Right hindlimb (tissue), 1 donor: ENCODE measurements around the gene NOS3.

Source experiments
- DNase-seq: peaks from one replicate; pipeline ENCODE4 v3.0.0-alpha.2; 2018

NOS3 gene

DNA sequence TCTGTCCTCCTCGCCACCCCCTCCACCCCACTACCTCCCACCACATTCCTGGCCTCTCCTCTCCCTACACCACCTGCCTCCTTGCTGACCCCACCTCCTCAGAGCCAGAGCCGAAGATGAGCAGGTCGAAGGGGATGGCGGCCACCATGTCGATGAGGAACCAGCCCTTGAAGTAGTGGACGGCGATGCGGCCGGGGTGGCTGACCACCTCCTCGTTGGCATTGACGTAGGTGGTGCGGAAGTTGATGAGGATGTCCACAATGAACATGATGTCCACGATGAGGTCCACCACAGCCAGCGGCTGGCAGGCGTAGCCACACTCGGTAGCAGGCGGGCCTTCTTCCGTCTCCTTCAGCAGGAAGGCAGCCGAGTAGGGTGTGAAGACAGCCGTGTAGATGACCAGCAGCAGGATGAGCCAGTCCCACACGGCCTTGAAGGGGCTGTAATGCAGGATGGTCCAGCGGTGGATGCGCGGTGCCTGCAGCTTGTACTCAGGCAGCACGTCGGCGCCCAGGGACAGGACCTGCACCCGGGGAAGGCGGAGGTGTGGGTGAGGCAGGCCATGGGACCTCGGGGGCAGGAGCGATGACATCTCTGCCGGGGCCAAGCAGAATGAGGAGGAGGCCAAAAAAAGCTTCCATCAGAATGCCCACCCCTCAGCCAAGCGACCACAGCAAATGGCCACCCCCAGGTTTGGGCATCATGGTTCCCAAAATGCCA is 38.3 kb upstream of the NOS3 start:
- DNase-seq, result peak; percentile 5

DNA sequence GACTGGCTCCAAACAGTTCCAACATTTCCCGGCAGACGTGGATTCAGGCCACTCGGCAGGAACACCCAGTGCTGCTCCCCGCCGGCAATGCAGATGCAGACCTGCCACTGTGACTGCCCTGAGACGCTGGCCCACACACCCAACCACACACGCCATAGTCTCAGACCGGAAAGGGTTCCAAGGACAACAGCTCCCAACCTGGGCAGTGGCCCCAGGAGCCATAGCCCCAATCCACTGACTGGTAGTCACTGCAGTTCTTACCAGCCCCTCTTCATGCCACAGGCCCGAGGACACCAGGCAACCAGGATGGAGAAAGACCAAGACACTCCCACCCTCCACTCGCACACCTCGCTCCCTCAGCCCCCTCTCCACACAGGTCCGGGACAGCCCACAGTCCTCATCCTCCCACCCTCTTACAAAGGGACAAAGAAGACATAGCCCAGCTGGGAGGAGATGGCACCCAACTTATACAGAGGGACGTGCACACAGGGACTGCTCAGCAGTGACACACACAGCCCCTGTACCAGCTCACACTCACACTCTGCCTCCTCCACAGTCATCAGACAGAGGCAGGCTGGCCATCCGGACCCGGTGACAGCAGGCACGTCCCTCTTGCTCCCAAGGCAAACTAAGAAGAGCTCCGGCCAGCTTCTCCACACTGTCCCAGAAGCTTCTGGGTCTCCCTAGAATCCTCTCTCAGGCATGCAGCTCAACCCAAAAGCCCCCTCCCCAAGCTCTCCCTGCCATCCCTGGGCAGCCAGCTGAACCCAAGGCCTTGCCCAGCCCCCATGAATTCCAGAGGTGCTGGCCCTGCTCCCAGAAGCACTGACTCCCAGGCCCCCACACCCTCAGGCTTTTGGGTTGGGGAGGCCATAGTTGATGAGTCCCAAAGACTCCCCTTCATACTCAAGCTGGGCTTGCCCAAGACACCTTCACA is 37.5 kb upstream of the NOS3 start:
- peak; percentile 11 for DNase-seq

DNA sequence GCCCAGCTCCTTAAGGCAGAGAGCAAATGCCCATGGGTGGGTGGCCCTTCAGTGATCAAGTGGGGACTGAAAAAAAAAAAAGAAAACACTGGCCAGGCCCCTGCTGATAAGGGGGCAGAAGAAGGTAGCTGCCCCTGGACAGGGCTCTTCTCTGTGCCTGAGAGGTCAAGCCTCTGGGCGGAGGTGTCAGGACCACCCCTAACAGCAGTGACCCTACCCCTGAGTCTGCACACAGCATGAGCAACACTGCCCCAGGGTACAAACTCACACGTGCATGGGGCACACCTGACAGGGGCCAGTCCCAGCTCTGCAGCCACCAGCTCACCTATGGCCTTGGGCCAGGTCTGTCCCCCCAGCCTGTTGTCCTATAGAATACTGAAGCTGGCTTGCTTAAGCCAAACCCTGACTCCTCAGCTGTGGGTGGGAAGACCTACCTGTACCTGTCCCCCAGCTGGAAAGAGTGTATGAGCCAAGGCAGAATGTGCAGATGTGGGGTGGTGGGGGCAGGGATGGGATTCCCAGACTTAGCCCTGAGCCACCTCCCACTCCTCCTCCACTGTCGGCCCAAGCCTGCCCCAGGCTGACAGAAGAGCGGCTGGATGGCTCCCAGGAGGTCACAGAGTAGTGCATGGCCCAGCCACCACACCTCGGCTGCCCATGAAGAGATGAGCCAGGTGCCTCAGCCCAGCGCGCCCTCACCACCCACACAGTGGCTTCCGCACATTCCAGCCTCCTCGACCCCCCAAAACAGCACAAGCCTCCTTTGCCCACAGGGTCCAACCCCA is 36.4 kb upstream of the NOS3 start:
- no peak for DNase-seq

DNA sequence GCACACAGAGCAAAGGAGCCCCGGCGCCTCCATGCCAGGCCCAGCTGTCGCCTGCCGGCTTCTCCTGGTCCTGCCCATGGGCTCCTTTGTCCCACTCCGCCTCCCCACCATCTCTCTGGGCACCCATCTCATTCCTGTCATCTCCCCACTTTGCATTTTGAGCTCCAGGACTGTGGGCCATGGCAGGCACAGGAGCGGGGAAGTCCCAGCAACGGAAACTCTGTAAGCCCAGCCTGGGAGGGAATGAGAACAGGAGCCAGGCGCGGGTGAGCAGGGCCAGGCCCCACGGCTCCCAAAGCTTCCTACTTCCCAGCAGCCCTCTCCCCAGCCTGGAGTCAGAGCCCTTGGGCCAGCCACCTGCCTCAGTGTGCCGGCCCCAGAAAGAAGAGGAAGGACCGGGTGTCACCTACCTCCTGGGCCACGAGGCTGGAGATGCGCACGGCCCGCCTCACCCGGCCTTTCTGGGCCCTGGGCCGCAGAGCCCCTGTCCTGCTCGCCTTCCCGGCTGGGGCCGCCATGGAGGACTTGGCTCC is 35.8 kb upstream of the NOS3 start:
- DNase-seq, result no peak

DNA sequence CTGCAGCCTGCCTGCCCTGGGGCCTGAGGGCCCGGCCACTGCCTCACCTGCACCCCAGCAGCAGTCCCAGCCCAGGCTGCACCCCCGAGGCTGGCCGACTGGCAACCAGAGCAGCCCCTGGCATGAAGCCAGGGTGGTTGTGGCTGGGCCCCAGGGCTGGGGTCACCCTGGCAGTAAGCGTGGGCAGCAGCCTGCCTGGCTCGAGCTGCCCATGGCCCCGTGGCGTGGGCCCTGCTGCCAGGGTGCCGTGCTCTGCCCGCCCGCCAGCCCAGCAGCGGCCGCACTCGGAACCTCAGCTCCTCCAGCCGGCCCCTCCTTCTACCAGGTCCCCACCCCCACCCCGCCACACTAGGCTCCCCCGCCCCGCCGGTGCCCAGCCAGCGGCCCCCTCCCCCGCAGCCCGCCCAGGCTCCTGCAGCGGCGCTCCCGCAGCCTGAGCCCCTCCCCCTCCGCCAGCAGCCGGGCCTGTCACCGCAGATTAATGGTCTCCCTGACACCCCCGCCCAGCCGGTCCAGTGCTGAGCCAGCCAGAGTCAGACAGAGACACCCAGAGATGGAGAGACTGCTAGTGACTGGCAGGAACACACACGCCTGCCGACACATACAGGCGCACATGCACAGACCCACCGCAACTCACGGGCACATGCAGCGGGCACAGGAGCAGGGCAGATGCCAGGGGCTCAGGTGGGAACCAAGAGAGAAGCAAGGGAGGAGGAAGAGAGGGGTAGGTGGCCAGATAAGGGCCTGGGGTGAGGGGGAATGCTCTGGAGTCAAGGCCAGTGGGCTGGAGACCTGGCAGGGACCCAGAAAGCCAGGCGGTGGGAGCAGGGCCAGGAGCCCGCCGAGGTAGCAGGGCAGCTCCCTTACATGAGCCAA is 35.1 kb upstream of the NOS3 start:
- DNase-seq, result peak; percentile 86

DNA sequence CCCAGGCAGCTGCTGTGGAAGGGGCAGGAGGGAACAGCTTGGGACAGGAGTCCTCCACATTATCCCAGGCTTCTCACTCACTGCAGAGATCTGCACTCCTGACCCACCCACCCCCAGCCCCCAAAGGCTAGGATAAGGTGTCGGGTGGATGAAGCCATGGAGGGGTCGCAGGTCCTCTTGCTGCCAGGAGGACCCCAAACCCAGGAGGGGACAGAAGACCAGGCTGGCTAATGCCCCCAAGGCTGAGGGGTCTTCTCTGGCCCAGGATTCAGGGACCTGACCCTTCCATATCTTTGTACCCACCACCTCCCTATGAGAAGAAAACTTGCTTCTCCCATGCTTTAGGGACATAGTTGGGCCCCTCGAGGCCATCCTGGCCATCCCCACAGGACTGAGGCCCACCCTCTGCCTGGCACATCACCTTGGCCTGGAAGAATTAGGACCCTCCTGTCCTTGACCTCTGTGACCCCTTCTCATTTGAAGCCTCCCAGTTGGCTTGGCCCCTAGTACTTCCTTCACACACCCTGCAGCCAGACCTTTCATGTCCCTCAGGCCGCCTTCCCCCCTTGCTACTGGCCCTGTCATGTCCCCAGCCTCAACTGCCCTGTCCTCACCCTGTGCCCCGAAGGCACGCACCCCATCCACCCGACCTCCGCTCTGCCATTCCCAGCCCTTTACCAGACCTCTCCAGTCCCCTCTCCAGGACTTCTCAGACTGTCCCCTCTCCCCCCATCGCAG is 34.3 kb upstream of the NOS3 start:
- DNase-seq, result no peak

DNA sequence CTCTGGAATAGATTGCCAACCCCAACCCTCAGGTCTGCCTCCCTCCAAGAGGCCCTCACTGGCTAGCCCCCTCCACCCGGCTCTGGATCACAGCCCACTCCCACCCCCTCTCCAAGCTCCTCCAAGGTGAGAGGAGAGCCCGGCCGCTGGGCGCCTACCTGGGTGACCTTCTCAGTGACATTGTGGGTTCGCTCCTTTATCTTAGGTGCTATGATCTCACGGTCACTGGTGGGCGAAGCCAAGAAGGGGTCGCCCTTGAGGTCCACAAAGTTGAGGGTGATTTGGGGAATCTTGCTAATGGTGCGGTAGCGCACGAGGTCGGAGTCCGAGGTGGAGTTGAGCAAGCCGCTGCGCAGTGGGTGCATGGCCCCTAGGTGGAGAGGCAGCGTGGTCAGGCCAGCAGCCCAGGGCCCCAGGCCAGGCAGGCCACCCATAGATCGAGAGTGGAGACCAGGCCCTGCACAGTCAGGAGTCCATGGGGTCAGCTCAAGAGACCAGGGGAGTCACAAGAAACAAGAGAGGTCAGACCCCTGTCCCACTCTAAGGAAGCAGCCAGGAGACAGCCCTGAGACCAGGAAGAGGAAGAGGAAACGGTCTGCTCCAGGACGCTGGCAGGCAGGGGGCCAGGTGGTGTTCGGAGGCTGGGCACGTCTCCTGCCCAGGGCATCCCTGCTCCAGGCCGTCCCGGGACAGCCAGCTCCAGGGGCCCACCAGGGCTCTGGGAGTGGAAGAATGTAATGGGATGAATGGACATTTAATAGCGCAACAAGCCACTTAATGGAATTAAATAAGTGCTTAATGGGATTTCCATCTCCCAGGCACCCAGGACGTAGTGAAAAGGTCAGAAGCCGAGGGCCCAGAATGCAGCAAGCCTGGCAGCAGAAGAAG is 33.4 kb upstream of the NOS3 start:
- DNase-seq, result no peak

DNA sequence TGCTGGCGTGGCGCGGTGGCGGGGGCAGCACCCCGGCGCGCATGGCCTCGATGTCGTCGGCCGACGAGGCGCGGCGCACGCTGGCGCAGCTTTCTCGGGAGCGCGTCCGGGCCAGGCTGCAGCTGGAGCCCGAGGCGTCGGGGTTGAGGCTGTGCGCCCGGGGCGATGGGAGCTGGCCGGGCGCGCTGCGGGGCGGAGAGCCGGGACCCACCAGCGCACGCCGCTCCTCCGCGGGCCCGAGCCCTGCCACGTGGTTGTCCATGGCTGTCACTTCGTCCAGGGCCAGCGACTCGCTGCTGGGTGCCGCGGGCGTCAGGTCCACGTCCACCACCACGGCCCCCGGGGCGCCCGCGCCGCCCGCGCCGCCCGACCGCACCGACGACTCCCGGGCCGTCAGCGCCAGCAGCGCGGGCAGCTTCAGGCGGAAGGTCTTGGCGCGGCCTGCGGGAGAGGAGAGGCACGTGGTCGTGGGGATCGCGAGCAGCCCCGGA is 32.7 kb upstream of the NOS3 start:
- no peak for DNase-seq

DNA sequence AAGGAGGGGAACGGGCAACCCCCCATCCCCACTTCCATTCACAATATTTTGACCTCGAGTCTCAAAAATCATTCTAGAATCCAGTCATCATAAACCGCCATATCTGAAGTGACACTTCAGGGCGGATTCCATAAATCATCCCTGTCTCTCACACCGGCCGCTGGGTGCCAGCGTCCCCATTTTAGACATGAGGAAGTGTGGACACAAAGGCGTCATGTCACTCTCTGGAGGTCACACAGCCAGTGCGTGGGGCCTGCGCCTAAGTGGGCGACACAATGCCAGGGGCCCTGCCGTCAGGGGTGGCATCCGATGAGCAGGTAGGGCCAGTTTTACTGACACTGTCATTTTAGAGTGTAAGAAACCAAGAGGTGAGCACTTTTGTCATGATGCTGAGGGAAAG is 32.2 kb upstream of the NOS3 start:
- no peak for DNase-seq

DNA sequence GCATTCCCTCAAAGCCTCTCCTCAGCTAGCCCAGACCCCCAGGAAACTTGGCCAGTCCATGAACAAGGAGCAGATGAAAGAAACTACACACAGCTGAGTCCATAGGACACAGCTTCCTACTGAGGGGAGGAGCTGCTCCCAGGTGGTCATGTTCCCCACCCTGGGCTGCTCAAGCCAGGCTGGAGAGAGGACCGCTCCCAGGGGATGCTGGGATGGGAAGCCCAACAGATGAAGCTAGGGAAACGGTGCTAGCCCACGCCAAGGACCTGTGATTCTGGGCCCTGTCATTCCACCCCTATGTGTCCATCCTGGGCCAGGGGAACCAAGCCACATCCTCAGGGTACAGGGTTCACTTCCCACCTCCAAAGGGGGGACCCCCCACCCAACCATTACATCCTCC is 31.7 kb upstream of the NOS3 start:
- no peak for DNase-seq

DNA sequence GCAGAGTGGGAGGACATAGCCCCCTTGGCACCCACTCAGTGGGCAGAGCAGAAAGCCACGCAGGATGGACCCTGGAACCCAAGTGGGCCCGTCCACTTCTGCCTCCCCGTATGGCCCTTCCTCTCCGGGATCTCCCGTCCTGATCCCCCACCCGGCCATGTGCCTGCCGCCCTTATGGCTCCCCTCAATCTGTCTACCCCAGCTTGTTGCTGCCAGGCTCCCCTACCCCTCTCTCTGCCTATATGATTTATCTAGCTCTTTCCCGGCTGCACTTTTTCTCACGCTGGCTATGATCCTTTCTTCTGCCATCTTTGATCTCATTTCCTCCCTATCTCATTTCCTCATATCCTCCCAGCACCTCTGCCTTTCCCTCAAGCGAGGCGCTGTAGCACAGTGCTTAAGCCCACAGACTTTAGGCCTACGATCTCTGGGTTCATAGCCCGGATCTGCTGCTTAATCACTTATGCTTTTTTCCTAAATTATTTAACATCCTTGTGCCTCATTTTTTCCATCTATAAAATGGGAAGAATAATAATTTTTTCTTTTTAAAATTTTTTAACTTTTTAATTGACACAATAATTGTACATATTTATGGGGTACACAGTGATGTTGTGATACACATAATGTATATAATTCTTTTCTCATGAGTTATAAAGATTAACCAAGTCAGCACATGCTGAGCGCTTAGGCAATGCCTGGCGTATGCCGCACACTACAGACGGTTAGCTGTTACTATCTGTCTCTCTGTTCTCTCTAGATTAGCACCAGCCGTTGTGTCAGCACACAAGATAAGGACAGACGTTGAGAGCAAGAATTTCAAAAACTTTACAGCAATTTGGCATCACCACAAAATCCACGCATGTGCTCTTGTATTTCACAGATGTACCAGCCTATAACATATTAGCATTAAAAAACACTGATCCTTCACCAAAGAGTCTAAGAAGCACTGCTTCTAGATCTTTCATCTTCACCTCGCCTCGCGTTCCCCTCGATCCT is 30.8 kb upstream of the NOS3 start:
- DNase-seq, result no peak

DNA sequence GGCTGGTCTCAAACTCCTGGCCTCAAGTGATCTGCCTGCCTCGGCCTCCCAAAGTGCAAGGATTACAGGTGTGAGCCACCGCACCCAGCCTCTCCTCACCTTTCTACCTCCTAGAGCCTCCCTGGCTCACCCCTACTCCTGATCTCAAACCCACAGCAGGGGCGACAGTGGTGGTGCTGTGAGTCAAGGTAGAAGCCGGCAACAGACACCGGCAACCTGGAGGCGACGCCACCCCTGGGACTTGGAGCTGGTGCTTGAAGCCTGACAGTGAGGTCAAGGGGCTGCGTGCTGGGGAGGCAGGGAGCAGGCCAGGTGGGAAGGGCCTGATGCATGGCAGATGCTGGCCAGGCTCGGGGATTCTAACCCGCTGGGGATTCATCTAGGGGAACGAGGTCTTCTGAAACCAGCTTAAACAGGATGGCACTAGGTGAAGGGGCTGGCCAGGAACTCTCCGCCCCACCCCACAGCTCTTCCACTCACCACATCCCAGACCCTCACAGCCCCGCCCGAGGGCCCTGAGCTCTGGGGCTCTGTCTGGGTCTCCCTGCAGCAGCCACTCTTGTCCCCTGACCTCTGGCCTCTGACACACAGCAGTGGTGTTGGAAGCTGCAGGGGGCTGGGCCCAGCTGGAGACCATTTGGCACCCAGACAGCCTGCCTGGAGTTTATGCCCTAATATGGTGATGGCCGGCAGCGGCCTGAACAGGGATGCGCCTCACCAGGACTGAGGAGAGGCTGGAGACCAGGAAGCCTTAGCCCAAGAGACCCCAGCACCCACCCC is 29.1 kb upstream of the NOS3 start:
- DNase-seq, result no peak

DNA sequence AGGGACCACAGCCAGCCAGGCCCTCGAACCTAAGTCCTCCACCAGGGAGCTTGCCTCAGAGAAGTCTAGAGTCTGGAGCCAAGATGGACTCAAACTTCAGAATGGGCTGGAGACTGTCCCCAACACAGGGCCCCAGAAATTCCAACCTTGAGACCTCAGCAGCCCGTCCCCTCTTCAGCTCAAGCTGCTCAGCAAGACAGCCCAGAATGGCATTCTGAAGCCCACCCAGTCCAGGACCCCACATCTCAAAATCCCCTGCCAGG is 28.6 kb upstream of the NOS3 start:
- DNase-seq, result no peak

DNA sequence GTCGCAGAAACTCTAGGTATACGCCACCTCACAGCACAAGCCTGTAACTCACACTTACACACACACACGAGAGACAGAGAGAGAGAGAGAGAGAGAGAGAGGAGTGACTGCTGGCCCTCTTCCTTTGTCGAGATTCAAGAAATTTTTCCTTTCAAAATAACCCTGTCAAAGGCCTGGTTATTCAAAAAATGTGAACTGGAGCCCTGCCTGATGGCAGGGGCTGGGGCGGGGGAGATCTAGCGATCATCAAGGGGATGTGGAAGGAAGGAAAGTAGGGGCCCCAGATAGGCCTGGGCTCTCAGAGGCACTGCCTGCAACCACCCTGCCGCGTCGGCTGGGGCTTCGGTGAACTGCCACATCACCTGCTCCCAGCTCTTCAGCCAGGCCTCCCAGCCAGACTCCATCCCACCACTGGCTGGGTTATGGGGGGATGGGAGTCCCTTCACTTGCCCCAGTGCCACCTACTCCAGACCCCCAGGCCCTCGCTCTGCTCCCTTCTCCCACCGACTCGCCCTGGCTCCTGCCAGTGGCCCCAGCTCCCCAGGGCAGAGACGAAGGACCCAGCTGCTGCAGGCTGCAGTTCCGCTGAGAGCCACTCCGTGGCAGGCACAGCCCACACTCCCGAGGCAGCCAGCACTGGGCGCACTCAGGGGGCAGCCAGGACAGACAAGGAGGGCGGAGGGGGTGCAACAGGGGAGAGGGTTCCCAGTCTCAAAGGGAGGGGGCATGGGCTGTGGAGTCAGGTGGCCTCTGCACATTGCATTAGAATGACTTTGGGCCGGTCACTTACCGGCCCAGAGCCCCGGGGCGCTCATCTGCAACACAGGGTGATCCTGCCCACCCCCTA is 28.0 kb upstream of the NOS3 start:
- peak; percentile 69 for DNase-seq

DNA sequence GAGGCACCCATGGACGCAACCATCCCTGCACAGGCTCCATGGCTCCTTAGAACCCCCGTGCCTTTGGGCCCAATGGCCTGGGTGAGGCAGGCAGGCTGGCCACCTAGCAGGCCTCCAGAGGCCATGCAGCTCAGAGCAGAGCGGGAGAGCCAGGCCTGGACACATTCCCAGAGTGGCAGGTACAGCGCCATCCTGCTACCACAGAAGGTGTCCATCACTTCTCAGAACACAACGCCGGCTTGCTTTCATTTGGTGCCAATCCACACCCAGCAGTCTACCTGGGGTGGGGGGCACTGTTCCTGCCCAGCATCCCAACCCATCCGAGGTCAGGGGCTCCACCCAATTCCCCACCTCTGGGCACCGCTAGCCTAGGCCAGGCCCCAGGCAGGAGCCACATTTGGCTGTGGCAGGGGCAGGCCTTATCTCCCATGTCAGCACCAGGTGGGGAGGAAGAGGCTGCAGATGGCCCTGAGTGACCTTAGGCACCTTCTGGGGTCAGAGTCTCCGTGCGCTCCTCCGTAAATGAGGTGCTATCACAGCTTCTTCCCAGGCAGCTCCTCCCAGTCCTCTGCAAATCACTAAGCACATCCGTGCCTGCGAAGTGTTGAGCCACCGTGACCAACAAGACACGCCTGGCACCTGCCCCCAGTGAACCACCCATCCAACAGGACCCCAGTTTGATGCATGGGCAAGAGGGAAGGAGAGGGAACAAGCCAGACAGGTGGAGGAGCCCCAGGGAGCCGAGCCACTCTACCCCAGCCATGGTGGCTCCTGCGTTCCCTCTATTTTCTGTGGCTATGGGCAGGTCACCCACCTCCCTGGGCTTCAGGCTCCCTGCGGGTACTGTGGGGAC is 26.9 kb upstream of the NOS3 start:
- no peak for DNase-seq

DNA sequence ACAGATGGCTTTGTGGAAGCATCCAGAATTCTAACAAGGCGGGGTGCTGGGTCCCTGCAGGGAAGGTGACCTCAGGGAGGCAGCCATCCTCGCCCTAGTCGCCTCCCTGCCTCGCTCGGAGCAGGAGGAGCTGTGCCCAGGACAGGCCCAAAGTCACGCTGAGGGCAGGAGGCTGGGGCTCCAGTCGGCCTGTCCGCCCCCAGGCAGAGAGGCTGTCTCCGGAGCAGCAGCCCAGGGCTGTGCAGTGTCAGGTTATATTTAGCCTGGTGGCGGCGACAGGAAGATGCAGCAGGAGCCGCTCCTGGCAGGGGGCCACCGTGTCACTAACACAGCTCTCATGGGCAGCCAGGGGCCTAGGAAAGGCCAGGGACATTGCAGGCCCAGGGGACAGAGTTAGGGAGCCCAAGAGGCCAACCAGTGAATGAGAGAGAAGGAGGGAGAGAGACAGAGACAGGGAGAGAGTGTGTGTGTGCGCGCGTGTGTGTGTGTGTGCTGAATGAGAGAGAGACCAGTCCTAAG is 26.2 kb upstream of the NOS3 start:
- DNase-seq, result no peak
